Activated naive CD4-positive, alpha-beta T cell treated with anti-CD3 and anti-CD28 coated beads, Interleukin-2, amount 50 U/mL, for 72 hours (primary cell): ENCODE measurements around the gene OR10X1. TPM values are rescaled to one million over a fixed set of nuclear protein-coding genes. Genes with fewer than 3 reads are reported as not detected.
A peak's percentile ranks its signal among the peaks of the same experiment; 100 is the strongest.

ENCODE experiments used
- ATAC-seq, 2 donors: fragments of 150-1000 bp; cut with Tn5 transposase; 2 replicates each; pipeline ENCODE4 v1.10.0; 2021; ENCODE audit warnings: mild to moderate bottlenecking in 2 of 2, moderate library complexity in 2 of 2
- DNase-seq, 2 donors: peaks; one replicate each; pipeline ENCODE4 v3.0.0; 2021 to 2022; ENCODE audit warnings: low spot score in 2 of 2
- H3K27ac Mint-ChIP-seq, 2 donors: one replicate each; pipeline ENCODE4 v1.8.0; 2022; ENCODE audit warnings: mild to moderate bottlenecking in 2 of 2, mixed read lengths in 2 of 2
- H3K36me3 Mint-ChIP-seq, 2 donors: one replicate each; pipeline ENCODE4 v1.8.0; 2022; ENCODE audit warnings: mixed read lengths in 2 of 2
- H3K9me3 Mint-ChIP-seq, 2 donors: one replicate each; pipeline ENCODE4 v1.8.0; 2022; ENCODE audit warnings: mixed read lengths in 2 of 2
- total RNA-seq, 2 donors: library from RNA; stranded (reverse); gene quantifications; one replicate each; pipeline ENCODE4 v1.2.3, GENCODE V29; 2022

Gene OR10X1
- total RNA-seq = not detected

- no peaks in the 10 kb centered on the region for H3K9me3 Mint-ChIP-seq
- no peak within 1 kb of the TSS for H3K27ac Mint-ChIP-seq
- DNase-seq (no peak), ATAC-seq (no peak)
- no peaks in the 10 kb centered on the region for H3K36me3 Mint-ChIP-seq
Measured at GRCh38 chr1:158579733-158580132, at the start of gene OR10X1. TSS of gene OR10X1 (minus strand) at chr1:158579899. CDS start at chr1:158579899, 0 bp downstream.

GRCh38 chr1:158613764-158614163, 34.1 kb upstream of the OR10X1 start:
- Mint-ChIP-seq H3K27ac (no peak overlapping the region), H3K9me3 (no peaks in the 10 kb centered on the region), H3K36me3 (no peaks in the 10 kb centered on the region)
- DNase-seq = no peak
- ATAC-seq = no peak

GRCh38 chr1:158611916-158612315, 32.2 kb upstream of the OR10X1 start:
- Mint-ChIP-seq H3K27ac (no peak overlapping the region), H3K36me3 (no peaks in the 10 kb centered on the region), H3K9me3 (no peaks in the 10 kb centered on the region)
- no peak for ATAC-seq
- no peak for DNase-seq

- peaks cover 0 to 3% of the 10 kb centered on the region in 2 donors for H3K9me3 Mint-ChIP-seq
- DNase-seq (no peak), ATAC-seq (no peak)
- H3K36me3 Mint-ChIP-seq = no peaks in the 10 kb centered on the region
- no peak overlapping the region for H3K27ac Mint-ChIP-seq
Measured at GRCh38 chr1:158607296-158607695, 27.6 kb upstream of the OR10X1 start.

- no peak for ATAC-seq
- Mint-ChIP-seq H3K36me3 (no peaks in the 10 kb centered on the region), H3K27ac (no peak within 1 kb of the TSS), H3K9me3 (peaks cover 0 to 5% of the 10 kb centered on the region in 2 donors)
- no peak for DNase-seq
Measured at GRCh38 chr1:158604968-158605367, 25.3 kb upstream of the OR10X1 start, which contains the start of gene OR10Z1. TSS of gene OR10Z1 (plus strand) at chr1:158605268. CDS start at chr1:158606439, 1,171 bp downstream.

- Mint-ChIP-seq H3K36me3 (peaks cover 9 to 21% of the 10 kb centered on the region in 2 donors), H3K9me3 (peaks cover 19 to 23% of the 10 kb centered on the region in 2 donors), H3K27ac (no peak overlapping the region)
- DNase-seq (no peak), ATAC-seq (no peak)
Measured at GRCh38 chr1:158600735-158601134, 21.0 kb upstream of the OR10X1 start.

GRCh38 chr1:158586942-158587341, 7.2 kb upstream of the OR10X1 start:
- peaks cover 0 to 5% of the 10 kb centered on the region in 2 donors for H3K36me3 Mint-ChIP-seq
- no peak overlapping the region for H3K27ac Mint-ChIP-seq
- peaks cover 0 to 4% of the 10 kb centered on the region in 2 donors for H3K9me3 Mint-ChIP-seq
- ATAC-seq (no peak), DNase-seq (no peak)

- H3K27ac Mint-ChIP-seq = no peak overlapping the region
- ATAC-seq = no peak
- no peak for DNase-seq
- peaks cover 0 to 5% of the 10 kb centered on the region in 2 donors for H3K36me3 Mint-ChIP-seq
- H3K9me3 Mint-ChIP-seq = peaks cover 0 to 4% of the 10 kb centered on the region in 2 donors
Measured at GRCh38 chr1:158583962-158584361, 4.3 kb upstream of the OR10X1 start.

GRCh38 chr1:158577561-158577960, 2.1 kb downstream of the OR10X1 start:
- Mint-ChIP-seq H3K9me3 (no peaks in the 10 kb centered on the region), H3K27ac (no peak overlapping the region), H3K36me3 (no peaks in the 10 kb centered on the region)
- ATAC-seq (no peak), DNase-seq (no peak)

- no peaks in the 10 kb centered on the region for H3K36me3 Mint-ChIP-seq
- no peak for DNase-seq
- H3K9me3 Mint-ChIP-seq = peaks cover 0 to 4% of the 10 kb centered on the region in 2 donors
- no peak overlapping the region for H3K27ac Mint-ChIP-seq
- ATAC-seq = no peak
Measured at GRCh38 chr1:158572226-158572625, 7.5 kb downstream of the OR10X1 start.

GRCh38 chr1:158570480-158570879, 9.2 kb downstream of the OR10X1 start, which contains the start of gene OR6P1:
TSS of gene OR6P1 (minus strand) at chr1:158570580. CDS start at chr1:158563604, 6,976 bp downstream.
- no peaks in the 10 kb centered on the region for H3K36me3 Mint-ChIP-seq
- no peak within 1 kb of the TSS for H3K27ac Mint-ChIP-seq
- ATAC-seq (no peak), DNase-seq (no peak)
- H3K9me3 Mint-ChIP-seq = peaks cover 0 to 4% of the 10 kb centered on the region in 2 donors

GRCh38 chr1:158564608-158565007, 15.1 kb downstream of the OR10X1 start:
- H3K36me3 Mint-ChIP-seq = no peaks in the 10 kb centered on the region
- peaks cover 0 to 8% of the 10 kb centered on the region in 2 donors for H3K9me3 Mint-ChIP-seq
- no peak overlapping the region for H3K27ac Mint-ChIP-seq
- DNase-seq = no peak
- ATAC-seq = no peak

- ATAC-seq (no peak), DNase-seq (no peak)
- no peaks in the 10 kb centered on the region for H3K36me3 Mint-ChIP-seq
- H3K27ac Mint-ChIP-seq = no peak overlapping the region
- H3K9me3 Mint-ChIP-seq = peaks cover 0 to 8% of the 10 kb centered on the region in 2 donors
Measured at GRCh38 chr1:158563853-158564252, 15.8 kb downstream of the OR10X1 start.

- Mint-ChIP-seq H3K36me3 (no peaks in the 10 kb centered on the region), H3K27ac (no peak overlapping the region), H3K9me3 (peaks cover 0 to 5% of the 10 kb centered on the region in 2 donors)
- DNase-seq = no peak
- no peak for ATAC-seq
Measured at GRCh38 chr1:158559696-158560095, 20.0 kb downstream of the OR10X1 start.

GRCh38 chr1:158554352-158554751, 25.3 kb downstream of the OR10X1 start, which contains the start of gene OR6Y1:
TSS of gene OR6Y1 (minus strand) at chr1:158554405. CDS start at chr1:158548105, 6,300 bp downstream.
- no peak within 1 kb of the TSS for H3K27ac Mint-ChIP-seq
- no peaks in the 10 kb centered on the region for H3K36me3 Mint-ChIP-seq
- ATAC-seq (no peak), DNase-seq (no peak)
- H3K9me3 Mint-ChIP-seq = no peaks in the 10 kb centered on the region

- H3K36me3 Mint-ChIP-seq = no peaks in the 10 kb centered on the region
- no peak for ATAC-seq
- no peak overlapping the region for H3K27ac Mint-ChIP-seq
Measured at GRCh38 chr1:158552296-158552695, 27.4 kb downstream of the OR10X1 start.

GRCh38 chr1:158547533-158547932, 32.2 kb downstream of the OR10X1 start:
- Mint-ChIP-seq H3K9me3 (peaks cover 5 to 6% of the 10 kb centered on the region in 2 donors), H3K27ac (peak overlapping the region in 1 of 2 donors; percentile 73), H3K36me3 (no peaks in the 10 kb centered on the region)
- ATAC-seq (peak in 1 of 2 donors; percentile 24), DNase-seq (no peak)

More at GRCh38 chr1:158552296-158552695, 27.4 kb downstream of the OR10X1 start:
- no peak for DNase-seq
- H3K9me3 Mint-ChIP-seq = peaks cover under 1% of the 10 kb centered on the region in 2 donors

- ATAC-seq (no peak), DNase-seq (no peak)
- Mint-ChIP-seq H3K27ac (no peak overlapping the region), H3K9me3 (no peaks in the 10 kb centered on the region), H3K36me3 (no peaks in the 10 kb centered on the region)
Measured at GRCh38 chr1:158537609-158538008, 42.1 kb downstream of the OR10X1 start.
